Measurements from ENCODE around the gene MSANTD2. TPM values are rescaled to one million over a fixed set of nuclear protein-coding genes. Genes with fewer than 3 reads are reported as not detected.

The MSANTD2 gene
- total RNA-seq, 1 experiment from 2014 or later, result 15.0 TPM

DNA sequence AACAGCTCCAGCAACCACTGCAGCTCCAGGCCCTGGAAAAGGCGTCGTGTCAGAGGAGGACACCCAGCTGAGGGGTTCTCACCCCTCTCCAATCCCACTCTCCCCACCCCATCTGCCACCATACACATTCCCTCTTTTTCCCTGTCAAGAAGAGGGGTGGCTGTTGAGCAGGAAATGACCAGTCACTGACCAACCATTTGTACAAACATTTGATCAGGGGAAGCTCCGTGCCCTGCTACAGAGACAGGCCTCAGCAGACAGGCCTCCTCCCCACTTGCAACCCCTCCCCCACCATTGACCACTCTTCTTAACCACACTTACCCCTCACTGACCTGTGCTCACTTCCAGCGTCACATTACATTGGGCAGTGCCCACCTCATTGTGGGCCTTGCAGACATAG is 45.9 kb downstream of the MSANTD2 start:
- DNase-seq (ENCODE audit: low read depth), result no peak

DNA sequence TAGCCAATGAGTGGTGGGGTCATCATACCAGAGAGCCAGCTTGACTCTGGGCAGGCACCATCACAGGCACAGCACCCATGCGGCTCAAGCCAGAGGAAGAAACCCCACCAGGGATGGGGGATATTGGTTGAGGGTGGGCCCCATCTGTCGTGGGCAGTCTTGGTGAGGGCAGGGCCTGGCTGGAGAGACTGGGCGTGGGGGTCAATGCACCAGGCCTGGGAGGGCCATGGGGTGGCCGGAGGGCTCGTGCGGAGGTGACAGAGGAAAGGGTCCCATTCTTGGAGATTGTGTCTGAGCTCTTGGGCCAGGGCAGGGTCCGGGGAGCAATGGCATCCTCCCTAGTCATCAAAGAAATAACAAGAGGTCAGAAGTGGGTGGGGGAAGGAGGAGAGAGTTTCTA is 46.6 kb downstream of the MSANTD2 start:
- DNase-seq (ENCODE audit: low read depth), result no peak

DNA sequence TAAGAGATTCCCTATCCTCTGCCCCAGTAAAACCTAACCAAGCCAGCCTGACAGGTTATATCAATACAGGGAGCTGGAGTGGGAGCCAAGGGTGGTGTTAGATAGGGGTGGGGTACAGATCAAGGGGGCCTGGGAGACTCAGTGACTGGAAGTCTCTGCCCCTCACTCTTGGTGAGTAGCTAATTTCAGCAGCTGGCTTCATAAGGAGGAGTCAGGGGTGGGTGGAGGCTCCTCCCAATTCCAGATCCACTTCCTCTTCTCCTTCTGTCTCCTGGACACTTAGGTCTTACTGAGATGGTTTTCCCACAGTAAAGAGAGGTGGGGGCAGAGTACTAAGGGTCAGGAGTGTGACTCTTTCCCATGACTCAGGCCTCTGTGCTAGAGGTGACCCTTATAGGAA is 47.0 kb downstream of the MSANTD2 start:
- DNase-seq (ENCODE audit: low read depth), result no peak

DNA sequence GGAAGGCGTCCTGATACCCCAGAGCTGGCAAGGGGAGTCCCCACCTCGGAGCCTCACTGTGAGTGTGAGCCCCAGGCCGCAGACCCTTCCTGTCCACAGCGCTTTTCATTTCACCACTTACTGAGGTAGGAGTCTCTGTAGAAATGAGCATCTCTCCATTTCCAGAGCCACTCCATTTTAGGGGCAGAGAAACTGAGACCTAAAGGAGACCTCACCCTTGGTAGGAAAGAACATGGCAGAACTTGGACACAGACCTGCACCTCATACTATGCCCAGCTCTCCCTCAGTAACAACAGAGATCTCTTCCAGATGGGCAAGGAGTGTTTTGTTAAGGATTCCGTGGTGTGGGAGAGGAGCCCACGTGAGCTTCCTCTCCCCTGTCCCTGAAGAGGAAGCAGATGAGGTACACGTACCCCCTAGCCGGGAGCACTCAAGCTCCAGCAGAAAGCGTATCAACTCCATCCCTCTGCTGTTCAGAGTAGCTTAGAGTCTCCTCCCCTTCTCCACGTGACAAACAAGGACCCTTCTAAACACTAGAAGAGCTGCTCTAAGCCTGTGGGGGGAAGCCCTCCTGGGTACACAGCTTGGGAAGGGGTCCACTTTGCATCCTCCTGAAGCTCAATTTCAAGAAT is 47.6 kb downstream of the MSANTD2 start:
- no peak for DNase-seq (ENCODE audit: low read depth)

GRCh38 chr11:124751741-124752470 is 48.3 kb downstream of the MSANTD2 start, which contains the start of gene VSIG2:
TSS of gene VSIG2 (minus strand) at chr11:124752255. CDS start at chr11:124752137, 118 bp downstream.
- DNase-seq (ENCODE audit: low read depth), result no peak

- DNase-seq (ENCODE audit: low read depth), result no peak
Observed at GRCh38 chr11:124751391-124751740, 48.8 kb downstream of the MSANTD2 start.

- no peak for DNase-seq (ENCODE audit: low read depth)
Observed at GRCh38 chr11:124749912-124750311, 50.3 kb downstream of the MSANTD2 start.

- DNase-seq (ENCODE audit: low read depth), result peak; percentile 29
Observed at GRCh38 chr11:124748481-124749343, 51.5 kb downstream of the MSANTD2 start.

DNA sequence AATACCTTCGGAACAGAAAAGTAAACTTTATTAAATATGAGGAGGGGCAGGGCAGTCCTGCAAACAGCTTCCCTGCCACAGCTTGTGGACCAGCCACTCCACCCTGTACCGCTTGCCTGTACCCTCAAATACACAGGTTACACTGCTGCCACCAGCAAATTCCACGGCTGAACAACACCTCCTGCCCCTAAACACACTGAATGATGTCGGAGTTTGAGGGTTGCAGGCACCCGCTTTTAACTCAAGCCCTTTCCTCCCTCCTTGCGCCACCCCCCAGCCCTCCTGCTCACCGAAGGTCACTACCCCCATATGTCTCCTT is 52.1 kb downstream of the MSANTD2 start:
- DNase-seq (ENCODE audit: low read depth), result no peak

GRCh38 chr11:124747406-124748099 is 52.7 kb downstream of the MSANTD2 start:
- no peak for DNase-seq (ENCODE audit: low read depth)

DNA sequence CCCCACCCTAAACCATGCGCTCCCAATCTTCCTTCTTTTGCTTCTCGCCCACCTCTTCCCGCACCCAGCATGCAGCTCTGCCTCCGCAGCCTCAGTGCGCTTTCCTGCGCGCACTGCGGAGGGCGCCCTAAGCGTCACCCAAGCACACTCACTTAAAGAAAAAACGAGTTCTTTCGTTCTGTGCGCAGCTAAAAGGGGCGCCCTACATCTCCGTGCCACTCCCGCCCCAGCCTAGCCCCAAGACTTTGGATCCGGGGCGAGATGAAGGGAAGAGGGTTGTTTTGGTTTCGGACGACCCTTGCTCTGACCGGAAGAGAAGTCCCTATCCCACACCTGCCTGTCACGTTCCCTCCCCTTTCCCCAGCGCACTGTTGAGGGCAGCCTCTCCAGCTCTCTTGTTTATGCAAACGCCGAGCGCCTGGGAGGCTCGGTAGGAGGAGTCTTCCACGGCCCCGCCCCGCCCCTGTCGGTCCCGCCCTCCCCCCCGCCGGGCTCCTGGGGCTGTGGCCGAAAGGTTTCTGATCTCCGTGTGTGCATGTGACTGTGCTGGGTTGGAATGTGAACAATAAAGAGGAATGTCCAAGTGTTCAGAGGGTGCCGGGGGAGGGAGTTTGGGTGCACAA is 53.5 kb downstream of the MSANTD2 start:
- DNase-seq (ENCODE audit: low read depth), result peak; percentile 72

GRCh38 chr11:124745835-124746620 is 54.2 kb downstream of the MSANTD2 start:
- DNase-seq (ENCODE audit: low read depth), result no peak

DNA sequence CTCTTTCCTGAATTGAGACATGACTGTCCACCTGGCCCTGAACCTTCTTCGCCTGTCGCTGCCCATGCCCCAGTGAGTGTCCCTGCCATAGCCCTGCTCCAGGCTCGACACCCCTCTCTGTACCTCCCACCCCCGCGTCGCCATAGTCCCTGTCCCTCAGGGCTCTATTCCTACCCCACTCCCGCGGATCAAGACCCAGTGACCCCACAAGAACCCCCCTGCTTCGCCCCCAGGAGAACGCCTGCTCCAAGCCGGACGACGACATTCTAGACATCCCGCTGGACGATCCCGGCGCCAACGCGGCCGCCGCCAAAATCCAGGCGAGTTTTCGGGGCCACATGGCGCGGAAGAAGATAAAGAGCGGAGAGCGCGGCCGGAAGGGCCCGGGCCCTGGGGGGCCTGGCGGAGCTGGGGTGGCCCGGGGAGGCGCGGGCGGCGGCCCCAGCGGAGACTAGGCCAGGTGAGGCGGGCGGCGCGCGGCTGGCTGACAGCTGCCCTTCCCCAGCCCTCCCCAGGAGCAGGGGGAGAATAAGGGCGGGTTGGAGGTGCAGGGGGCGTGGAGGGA is 54.9 kb downstream of the MSANTD2 start:
- DNase-seq (ENCODE audit: low read depth), result no peak

DNA sequence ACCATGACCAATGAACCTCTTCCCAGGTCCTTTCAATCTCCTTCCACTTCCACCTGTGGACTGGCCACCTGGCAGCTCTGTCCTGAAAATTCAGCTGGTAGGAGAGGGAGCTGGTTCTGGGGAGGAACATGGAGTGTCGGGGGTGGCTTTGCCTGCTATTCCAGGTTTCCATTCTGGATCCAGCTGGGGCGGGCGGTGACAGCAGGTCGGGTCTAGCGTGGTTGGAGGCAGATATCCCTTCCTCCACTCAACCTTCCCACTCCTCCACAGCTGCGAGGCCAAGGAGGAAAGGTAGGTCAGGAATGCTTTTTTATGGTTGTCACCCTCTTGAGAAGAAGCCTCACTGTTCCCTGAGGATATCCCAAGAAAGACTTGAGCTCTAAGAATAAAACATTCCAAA is 57.2 kb downstream of the MSANTD2 start:
- no peak for DNase-seq (ENCODE audit: low read depth)

- no peak for DNase-seq (ENCODE audit: low read depth)
Observed at GRCh38 chr11:124742555-124742954, 57.7 kb downstream of the MSANTD2 start.

- DNase-seq (ENCODE audit: low read depth), result peak; percentile 37
Observed at GRCh38 chr11:124740277-124740882, 59.8 kb downstream of the MSANTD2 start.

DNA sequence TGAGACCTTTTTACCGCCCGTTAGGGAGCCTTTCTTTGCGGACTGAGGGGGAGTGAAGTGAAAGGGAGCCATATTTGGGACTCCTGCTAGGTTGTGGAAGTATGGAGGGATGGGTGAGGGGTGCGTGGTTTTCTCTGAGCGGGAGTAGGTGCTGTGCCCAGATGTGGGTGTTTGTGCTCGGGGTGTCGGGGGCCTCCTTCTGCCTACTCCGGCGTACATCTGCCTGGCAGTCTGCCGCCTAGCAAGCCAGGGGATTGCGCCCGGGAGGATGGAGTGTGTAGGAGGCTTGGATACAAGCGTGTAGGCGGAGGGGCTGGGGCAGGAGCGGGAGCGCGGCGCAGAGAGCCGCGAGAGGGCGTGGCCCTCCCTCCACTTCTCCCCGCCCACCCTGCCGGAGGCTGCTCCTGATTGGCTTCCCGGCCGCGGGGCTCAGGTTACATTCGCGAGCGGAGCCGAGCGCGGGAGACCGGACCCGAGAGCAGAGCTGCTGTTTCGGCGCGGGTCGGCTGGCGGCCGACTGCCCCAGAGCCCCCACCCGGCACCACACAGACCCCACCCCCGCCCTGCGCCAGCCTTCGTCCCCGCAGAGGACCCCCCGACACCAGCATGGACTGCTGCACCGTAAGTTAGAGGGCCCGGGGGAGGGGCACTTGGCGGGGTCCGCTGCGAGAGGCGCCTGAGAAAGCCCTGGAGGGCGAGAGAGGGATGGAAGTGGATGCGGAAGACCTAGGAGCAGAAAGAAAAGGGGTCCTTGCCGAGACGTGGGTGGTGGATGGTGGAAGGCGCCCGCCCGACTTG is 60.5 kb downstream of the MSANTD2 start, which contains the start of gene NRGN:
Gene NRGN (plus strand): TSS at position 464 of the 798 bp plus-strand sequence. CDS start 143 bp downstream, at position 607.
- peak; percentile 87 for DNase-seq (ENCODE audit: low read depth)

DNA sequence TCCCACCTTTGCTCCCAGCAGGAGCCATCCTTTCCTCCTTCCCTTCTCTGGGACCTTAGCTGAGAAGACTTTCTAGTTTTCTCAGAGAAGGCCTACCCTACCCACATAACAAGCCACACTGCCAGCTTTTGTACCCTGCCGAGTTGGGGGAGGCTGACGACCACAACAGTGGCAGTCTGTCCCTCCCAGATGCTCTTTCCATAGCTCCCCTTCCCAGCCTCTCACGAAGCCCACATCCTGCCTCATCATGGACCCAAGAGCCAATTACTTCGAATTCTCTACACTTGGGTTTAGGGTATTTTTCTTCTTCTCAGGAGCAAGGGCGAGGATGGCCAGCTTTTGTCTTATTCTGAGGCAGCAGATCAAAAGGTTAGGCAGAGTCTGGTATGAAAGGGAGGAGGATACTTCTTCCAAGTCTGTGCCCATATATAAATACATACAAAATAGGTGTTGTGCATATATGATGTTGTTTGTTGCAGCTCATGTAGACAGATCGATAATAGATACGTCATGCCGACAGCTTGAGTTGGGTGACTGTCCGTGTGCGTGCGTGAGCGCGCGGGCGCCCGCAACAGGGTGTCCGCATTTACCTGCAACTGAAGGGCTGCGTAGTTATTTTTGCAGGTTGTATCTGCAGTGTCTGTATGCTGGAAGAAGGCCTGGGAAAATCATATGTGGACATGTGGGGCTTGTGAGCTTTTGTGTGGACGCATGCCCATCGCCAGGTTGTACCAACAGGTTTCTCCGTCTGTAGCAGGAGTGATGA is 61.3 kb downstream of the MSANTD2 start:
- DNase-seq (ENCODE audit: low read depth), result no peak

Data from RPMI7951 (cell line).